GM18508 (cell line): ENCODE measurements around the gene PSMG3.

Experiments
- ATAC-seq: cut with Tn5 transposase; IDR thresholded peaks from one replicate; pipeline ENCODE4 v1.9.1; 2021; ENCODE audit warnings: moderate number of reproducible peaks; ENCODE audit not compliant: insufficient read depth, unreplicated experiment

Gene PSMG3

GRCh38 chr7:1547777-1548437 lies 21.9 kb downstream of the PSMG3 start:
- no peak for ATAC-seq

- no peak for ATAC-seq
These were observed 22.7 kb downstream of the PSMG3 start for GRCh38 chr7:1546909-1547776.

- ATAC-seq = no peak
These were observed 23.4 kb downstream of the PSMG3 start for GRCh38 chr7:1546274-1546908.

- no peak for ATAC-seq
These were observed 24.2 kb downstream of the PSMG3 start for GRCh38 chr7:1545417-1546246.

- no peak for ATAC-seq
These were observed 24.9 kb downstream of the PSMG3 start for GRCh38 chr7:1544896-1545416.

- ATAC-seq = no peak
These were observed 25.5 kb downstream of the PSMG3 start for GRCh38 chr7:1544178-1544895.

GRCh38 chr7:1543826-1544177 lies 26.0 kb downstream of the PSMG3 start:
- no peak for ATAC-seq

GRCh38 chr7:1542841-1543747 lies 26.7 kb downstream of the PSMG3 start:
- no peak for ATAC-seq

- ATAC-seq = no peak
These were observed 27.5 kb downstream of the PSMG3 start for GRCh38 chr7:1542329-1542728.

- ATAC-seq = no peak
These were observed 28.2 kb downstream of the PSMG3 start for GRCh38 chr7:1541431-1542162.

GRCh38 chr7:1540776-1541271 lies 29.0 kb downstream of the PSMG3 start:
- no peak for ATAC-seq

GRCh38 chr7:1539882-1540775 lies 29.7 kb downstream of the PSMG3 start:
- no peak for ATAC-seq

- ATAC-seq = no peak
These were observed 30.5 kb downstream of the PSMG3 start for GRCh38 chr7:1539181-1539881.

- no peak for ATAC-seq
These were observed 31.2 kb downstream of the PSMG3 start for GRCh38 chr7:1538544-1539180.

GRCh38 chr7:1537535-1538412 lies 32.1 kb downstream of the PSMG3 start:
- ATAC-seq = no peak
